ENCODE data around the gene PLA2R1. TPM values are rescaled to one million over a fixed set of nuclear protein-coding genes. Genes with fewer than 3 reads are reported as not detected.

The PLA2R1 gene
- total RNA-seq, 1 experiment from 2014 or later: 2.3 TPM

- no peaks in the 10 kb centered on the region; the same call in 1 of the 2 replicates for H3K9me3 ChIP-seq (replicated peaks)
- H3K27me3 ChIP-seq (replicated peaks): no peaks in the 10 kb centered on the region
- H3K36me3 ChIP-seq: no peaks in the 10 kb centered on the region
- no peak for DNase-seq (ENCODE audit: low read depth in 1 of 2, low spot score in 2 of 2)
- H3K27ac ChIP-seq: no peak overlapping the region
- no peak overlapping the region for H3K4me3 ChIP-seq
- 0 out of 2 replicates have a peak, but pooled peaks cover 2% of the 10 kb centered on the region for H3K4me1 ChIP-seq (replicated peaks)
Measured at GRCh38 chr2:160077912-160078810, 15.7 kb upstream of the PLA2R1 start.

- H3K9me3 ChIP-seq (replicated peaks): no peaks in the 10 kb centered on the region
- H3K27me3 ChIP-seq (replicated peaks): no peaks in the 10 kb centered on the region
- no peak overlapping the region for H3K4me3 ChIP-seq
- DNase-seq (ENCODE audit: low read depth in 1 of 2, low spot score in 2 of 2): no peak
- no peaks in the 10 kb centered on the region for H3K36me3 ChIP-seq
- no peak overlapping the region for H3K27ac ChIP-seq
- H3K4me1 ChIP-seq (replicated peaks): 0 out of 2 replicates have a peak, but pooled peaks cover 2% of the 10 kb centered on the region
Measured at GRCh38 chr2:160076914-160077313, 14.5 kb upstream of the PLA2R1 start.

GRCh38 chr2:160076241-160076640 lies 13.8 kb upstream of the PLA2R1 start:
- Histone ChIP-seq H3K4me1 (replicated peaks) (0 out of 2 replicates have a peak, but pooled peaks cover 2% of the 10 kb centered on the region), H3K36me3 (no peaks in the 10 kb centered on the region), H3K4me3 (no peak overlapping the region), H3K27me3 (replicated peaks) (no peaks in the 10 kb centered on the region), H3K9me3 (replicated peaks) (no peaks in the 10 kb centered on the region), H3K27ac (no peak overlapping the region)
- DNase-seq (ENCODE audit: low read depth in 1 of 2, low spot score in 2 of 2): no peak

GRCh38 chr2:160075171-160075570 lies 12.8 kb upstream of the PLA2R1 start:
- no peak overlapping the region for H3K27ac ChIP-seq
- no peak overlapping the region for H3K4me3 ChIP-seq
- no peaks in the 10 kb centered on the region for H3K27me3 ChIP-seq (replicated peaks)
- 0 out of 2 replicates have a peak, but pooled peaks cover 2% of the 10 kb centered on the region for H3K4me1 ChIP-seq (replicated peaks)
- H3K36me3 ChIP-seq: no peaks in the 10 kb centered on the region
- H3K9me3 ChIP-seq (replicated peaks): no peaks in the 10 kb centered on the region
- no peak for DNase-seq (ENCODE audit: low read depth in 1 of 2, low spot score in 2 of 2)

GRCh38 chr2:160073284-160073888 lies 11.0 kb upstream of the PLA2R1 start:
- H3K27ac ChIP-seq: no peak overlapping the region
- H3K4me1 ChIP-seq (replicated peaks): 0 out of 2 replicates have a peak, but pooled peaks cover 2% of the 10 kb centered on the region
- no peak overlapping the region for H3K4me3 ChIP-seq
- no peaks in the 10 kb centered on the region for H3K27me3 ChIP-seq (replicated peaks)
- H3K9me3 ChIP-seq (replicated peaks): peaks cover 3% of the 10 kb centered on the region; the same call in 1 of the 2 replicates
- H3K36me3 ChIP-seq: no peaks in the 10 kb centered on the region
- DNase-seq (ENCODE audit: low read depth in 1 of 2, low spot score in 2 of 2): no peak

GRCh38 chr2:160068906-160069305 lies 6.5 kb upstream of the PLA2R1 start:
- H3K27ac ChIP-seq: no peak overlapping the region
- no peaks in the 10 kb centered on the region for H3K27me3 ChIP-seq (replicated peaks)
- H3K4me3 ChIP-seq: no peak overlapping the region
- H3K36me3 ChIP-seq: no peaks in the 10 kb centered on the region
- no peak for DNase-seq (ENCODE audit: low read depth in 1 of 2, low spot score in 2 of 2)
- H3K9me3 ChIP-seq (replicated peaks): peaks cover 3% of the 10 kb centered on the region; the same call in 1 of the 2 replicates
- no peaks in the 10 kb centered on the region for H3K4me1 ChIP-seq (replicated peaks)

GRCh38 chr2:160064916-160065315 lies 2.5 kb upstream of the PLA2R1 start:
- peaks cover 13% of the 10 kb centered on the region for H3K4me1 ChIP-seq (replicated peaks)
- H3K9me3 ChIP-seq (replicated peaks): peaks cover 3% of the 10 kb centered on the region; the same call in 1 of the 2 replicates
- H3K4me3 ChIP-seq: no peak overlapping the region
- H3K27ac ChIP-seq: no peak overlapping the region
- H3K27me3 ChIP-seq (replicated peaks): no peaks in the 10 kb centered on the region
- DNase-seq (ENCODE audit: low read depth in 1 of 2, low spot score in 2 of 2): no peak
- no peaks in the 10 kb centered on the region for H3K36me3 ChIP-seq

- DNase-seq (ENCODE audit: low read depth in 1 of 2, low spot score in 2 of 2): no peak
- Histone ChIP-seq H3K27me3 (replicated peaks) (no peaks in the 10 kb centered on the region), H3K36me3 (no peaks in the 10 kb centered on the region), H3K27ac (no peak overlapping the region), H3K4me1 (replicated peaks) (peaks cover 13% of the 10 kb centered on the region), H3K9me3 (replicated peaks) (peaks cover 3% of the 10 kb centered on the region; the same call in 1 of the 2 replicates), H3K4me3 (no peak overlapping the region)
Measured at GRCh38 chr2:160063879-160064612, 1.6 kb upstream of the PLA2R1 start.

- Histone ChIP-seq H3K4me1 (replicated peaks) (peaks cover 13% of the 10 kb centered on the region), H3K36me3 (no peaks in the 10 kb centered on the region), H3K27me3 (replicated peaks) (no peaks in the 10 kb centered on the region), H3K9me3 (replicated peaks) (no peaks in the 10 kb centered on the region), H3K4me3 (peak overlapping the region; percentile 52; the same call in 1 of the 2 replicates), H3K27ac (no peak overlapping the region)
- DNase-seq (ENCODE audit: low read depth in 1 of 2, low spot score in 2 of 2): no peak
Measured at GRCh38 chr2:160063271-160063670, 856 bp upstream of the PLA2R1 start.

GRCh38 chr2:160061944-160062291 lies 497 bp downstream of the PLA2R1 start:
- Histone ChIP-seq H3K4me3 (peak overlapping the region; percentile 52), H3K27me3 (replicated peaks) (no peaks in the 10 kb centered on the region), H3K27ac (no peak overlapping the region), H3K9me3 (replicated peaks) (no peaks in the 10 kb centered on the region), H3K36me3 (no peaks in the 10 kb centered on the region), H3K4me1 (replicated peaks) (peaks cover 13% of the 10 kb centered on the region)
- DNase-seq (ENCODE audit: low read depth in 1 of 2, low spot score in 2 of 2): no peak

- no peak for DNase-seq (ENCODE audit: low read depth in 1 of 2, low spot score in 2 of 2)
Measured at GRCh38 chr2:160061533-160061932, 882 bp downstream of the PLA2R1 start.

GRCh38 chr2:160060297-160060696 lies 2.1 kb downstream of the PLA2R1 start:
- no peaks in the 10 kb centered on the region for H3K36me3 ChIP-seq
- H3K27ac ChIP-seq: no peak overlapping the region
- H3K4me3 ChIP-seq: no peak overlapping the region
- H3K4me1 ChIP-seq (replicated peaks): peaks cover 13% of the 10 kb centered on the region
- no peak for DNase-seq (ENCODE audit: low read depth in 1 of 2, low spot score in 2 of 2)
- H3K27me3 ChIP-seq (replicated peaks): no peaks in the 10 kb centered on the region
- no peaks in the 10 kb centered on the region for H3K9me3 ChIP-seq (replicated peaks)

More at GRCh38 chr2:160061533-160061932, 882 bp downstream of the PLA2R1 start:
- no peaks in the 10 kb centered on the region for H3K36me3 ChIP-seq
- H3K4me3 ChIP-seq: no peak overlapping the region; the same call in 1 of the 2 replicates
- H3K27ac ChIP-seq: no peak overlapping the region
- peaks cover 13% of the 10 kb centered on the region for H3K4me1 ChIP-seq (replicated peaks)
- no peaks in the 10 kb centered on the region for H3K27me3 ChIP-seq (replicated peaks)
- H3K9me3 ChIP-seq (replicated peaks): no peaks in the 10 kb centered on the region

GRCh38 chr2:160057356-160057755 lies 5.1 kb downstream of the PLA2R1 start:
- Histone ChIP-seq H3K9me3 (replicated peaks) (no peaks in the 10 kb centered on the region), H3K4me1 (replicated peaks) (peaks cover 4% of the 10 kb centered on the region), H3K27me3 (replicated peaks) (no peaks in the 10 kb centered on the region), H3K36me3 (no peaks in the 10 kb centered on the region), H3K27ac (no peak overlapping the region), H3K4me3 (no peak overlapping the region)
- no peak for DNase-seq (ENCODE audit: low read depth in 1 of 2, low spot score in 2 of 2)
